Measurements from ENCODE around the gene TFDP1. TPM values are rescaled to one million over a fixed set of nuclear protein-coding genes. Genes with fewer than 3 reads are reported as not detected.

TFDP1 gene
- total RNA-seq, 1 donor: 102 TPM

Other genes starting within 250 kb of the TFDP1 start
- 1.9 and 5.2 TPM in 2 replicates for gene GRTP1, start 220.6 kb upstream of the TFDP1 start, total RNA-seq (ENCODE audit: low replicate concordance)
- 2.4 and 2.8 TPM in 2 replicates for gene ADPRHL1, start 131.3 kb upstream of the TFDP1 start, total RNA-seq (ENCODE audit: low replicate concordance)
- gene DCUN1D2, start 94.0 kb upstream of the TFDP1 start, total RNA-seq (ENCODE audit: low replicate concordance): 8.3 and 9.8 TPM in 2 replicates
- gene ATP4B, start 73.4 kb downstream of the TFDP1 start, total RNA-seq (ENCODE audit: low replicate concordance): not detected in 2 replicates
- gene GRK1, start 82.5 kb downstream of the TFDP1 start, total RNA-seq (ENCODE audit: low replicate concordance): not detected in 2 replicates
- gene TMEM255B, start 174.5 kb downstream of the TFDP1 start, total RNA-seq (ENCODE audit: low replicate concordance): not detected in 2 replicates

Measured in fibroblast of the aortic adventitia (primary cell).